HCT116 (cell line): ENCODE measurements around the gene WDR43. TPM values are rescaled to one million over a fixed set of nuclear protein-coding genes. Genes with fewer than 3 reads are reported as not detected.

Experiments used
- ATAC-seq: fragments of 200-7000 bp; cut with Tn5 transposase; 2 replicates; pipeline ENCODE4 v1.9.1; 2020; ENCODE audit warnings: mild to moderate bottlenecking, moderate library complexity
- BruUV-seq: library from RNA; stranded (reverse); fragments of 400-500 nt; replicated peaks from 2 replicates; lab custom pipeline; 2021; lab: Mats Ljungman, UMichigan
- CTCF ChIA-PET: fragments of 300-600 bp; sonication (Branson Sonifier 250); formaldehyde crosslinking; loops from one replicate; lab custom pipeline; 2021; ENCODE audit warnings: antibody characterized with exemption; lab: Charles Lee
- POLR2A ChIA-PET: fragments of 300-600, 350-600 bp; sonication (Branson Sonifier 250); formaldehyde crosslinking; loops from one replicate; lab custom pipeline; 2021; ENCODE audit warnings: antibody characterized with exemption; lab: Charles Lee
- RAD21 ChIA-PET, 2 experiments: fragments of 300-600 bp; sonication (Branson Sonifier 250); formaldehyde crosslinking; loops; one replicate each; lab custom pipeline; 2023; ENCODE audit warnings: low total read pairs in 2 of 2; ENCODE audit not compliant: uncharacterized antibody in 2 of 2, unreplicated experiment in 2 of 2, low non-redundant PET in 1 of 2; lab: Charles Lee
- DNase-seq: peaks from one replicate; pipeline ENCODE4 v3.0.0-alpha.2; 2010; ENCODE audit warnings: low read depth, low spot score
- H2AFZ ChIP-seq: fragments of 200-600 bp; shearing (Covaris generic), sonication (generic); 2 replicates; pipeline ENCODE4 v1.6.1; 2017; ENCODE audit warnings: low read depth, mixed run types, mixed read lengths, antibody characterized with exemption, low read length; ENCODE audit not compliant: poor library complexity, severe bottlenecking
- H3K27ac ChIP-seq: 2 replicates; pipeline ENCODE4 v1.5.1; 2012; ENCODE audit warnings: low read depth, low read length
- H3K27me3 ChIP-seq: fragments of 200-600 bp; sonication (generic); 2 replicates; pipeline ENCODE4 v1.6.1; 2016; ENCODE audit warnings: mixed run types, low read length, mixed read lengths; ENCODE audit not compliant: insufficient read depth
- H3K36me3 ChIP-seq, 2 experiments: fragments of 200-500 bp in 1 of 2; fragments of 200-600 bp in 1 of 2; sonication (Bioruptor generic) in 1 of 2; sonication (generic) in 1 of 2; 2 replicates each; pipeline versions ENCODE4 v1.5.1 to v1.6.1; 2014 to 2016; ENCODE audit warnings: low read length in 2 of 2, inconsistent platforms in 1 of 2, mixed read lengths in 1 of 2, mixed run types in 1 of 2; ENCODE audit not compliant: insufficient read depth in 2 of 2, control insufficient read depth in 1 of 2
- H3K4me1 ChIP-seq, 2 experiments: fragments of 200-600 bp in 1 of 2; sonication (generic) in 1 of 2; 2 replicates each; pipeline versions ENCODE4 v1.5.1 to v1.6.1; 2012 to 2017; ENCODE audit warnings: low read length in 2 of 2, inconsistent platforms in 1 of 2, mild to moderate bottlenecking in 1 of 2, mixed read lengths in 1 of 2, mixed run types in 1 of 2, moderate library complexity in 1 of 2; ENCODE audit not compliant: insufficient read depth in 2 of 2, control insufficient read depth in 1 of 2
- H3K4me2 ChIP-seq: fragments of 200-600 bp; sonication (generic); 2 replicates; pipeline ENCODE4 v1.6.1; 2017; ENCODE audit warnings: mixed run types, low read length, mixed read lengths
- H3K4me3 ChIP-seq, 2 experiments: fragments of 200-600 bp in 1 of 2; sonication (generic) in 1 of 2; replicated peaks in 1 of 2; 2 replicates each; pipeline ENCODE4 v1.5.1; 2011 to 2016; ENCODE audit warnings: low read length in 2 of 2, control low read depth in 1 of 2, low read depth in 1 of 2, mild to moderate bottlenecking in 1 of 2, mixed read lengths in 1 of 2, mixed run types in 1 of 2
- H3K79me2 ChIP-seq: fragments of 200-600 bp; sonication (generic); 2 replicates; pipeline ENCODE4 v1.6.1; 2017; ENCODE audit warnings: mild to moderate bottlenecking, mixed run types, low read length, moderate library complexity, mixed read lengths; ENCODE audit not compliant: insufficient read depth
- H3K9ac ChIP-seq: fragments of 200-600 bp; sonication (generic); 2 replicates; pipeline ENCODE4 v1.6.1; 2016; ENCODE audit warnings: low read length, mixed read lengths
- H3K9me2 ChIP-seq: fragments of 200-600 bp; sonication (generic), shearing (Covaris generic); 2 replicates; pipeline ENCODE4 v1.6.1; 2017; ENCODE audit warnings: mixed run types, mild to moderate bottlenecking, moderate library complexity; ENCODE audit not compliant: insufficient read depth
- H3K9me3 ChIP-seq, 2 experiments: fragments of 200-500 bp in 1 of 2; fragments of 200-600 bp in 1 of 2; sonication (Bioruptor generic) in 1 of 2; sonication (generic) in 1 of 2; 2 replicates each; pipeline ENCODE4 v1.6.1; 2014 to 2017; ENCODE audit warnings: low read length in 2 of 2, mixed read lengths in 2 of 2, inconsistent platforms in 1 of 2, low read depth in 1 of 2, mild to moderate bottlenecking in 1 of 2, mixed run types in 1 of 2, moderate library complexity in 1 of 2; ENCODE audit not compliant: control insufficient read depth in 1 of 2, insufficient read depth in 1 of 2
- H4K20me1 ChIP-seq: fragments of 200-600 bp; sonication (generic), shearing (Covaris generic); 2 replicates; pipeline ENCODE4 v1.6.1; 2017; ENCODE audit warnings: mixed run types, mild to moderate bottlenecking, moderate library complexity; ENCODE audit not compliant: insufficient read depth
- ATF3 ChIP-seq: IDR thresholded peaks from 2 replicates; pipeline ENCODE4 v1.6.1; 2012
- CBX3 ChIP-seq: IDR thresholded peaks from 2 replicates; pipeline ENCODE4 v1.6.1; 2012; ENCODE audit warnings: low read depth
- CEBPB ChIP-seq: IDR thresholded peaks from 2 replicates; pipeline ENCODE4 v1.6.1; 2012; ENCODE audit warnings: low read depth
- CTCF ChIP-seq, 3 experiments: fragments of 200-600 bp in 1 of 3; sonication (generic) in 1 of 3; IDR thresholded peaks in 2 of 3; conservative IDR thresholded peaks in 1 of 3; 2 replicates each; pipeline ENCODE4 v1.5.1; 2012 to 2017; ENCODE audit warnings: low read depth in 2 of 3, low read length in 2 of 3, antibody characterized with exemption in 1 of 3, borderline replicate concordance in 1 of 3, control low read depth in 1 of 3, mild to moderate bottlenecking in 1 of 3, mixed read lengths in 1 of 3, mixed run types in 1 of 3, moderate library complexity in 1 of 3; ENCODE audit not compliant: insufficient read depth in 1 of 3
- EGR1 ChIP-seq: IDR thresholded peaks from 2 replicates; pipeline ENCODE4 v1.6.1; 2012; ENCODE audit warnings: low read depth
- ELF1 ChIP-seq: IDR thresholded peaks from 2 replicates; pipeline ENCODE4 v1.6.1; 2012; ENCODE audit warnings: low read depth, borderline replicate concordance
- EZH2phosphoT487 ChIP-seq: fragments of 200-600 bp; IDR thresholded peaks from 2 replicates; pipeline ENCODE4 v1.6.1; 2018; ENCODE audit warnings: antibody characterized with exemption, borderline replicate concordance
- FOSL1 ChIP-seq: IDR thresholded peaks from 2 replicates; pipeline ENCODE4 v1.6.1; 2012; ENCODE audit warnings: low read depth
- JUND ChIP-seq: IDR thresholded peaks from 2 replicates; pipeline ENCODE4 v1.6.1; 2012
- MAX ChIP-seq: IDR thresholded peaks from 2 replicates; pipeline ENCODE4 v1.6.1; 2012
- POLR2A ChIP-seq: IDR thresholded peaks from 2 replicates; pipeline ENCODE4 v1.7.0; 2011; ENCODE audit warnings: borderline replicate concordance; ENCODE audit not compliant: insufficient read depth, insufficient read length; ENCODE audit errors: extremely low read depth
- POLR2AphosphoS5 ChIP-seq: IDR thresholded peaks from 2 replicates; pipeline ENCODE4 v1.6.1; 2011; ENCODE audit warnings: mild to moderate bottlenecking, low read depth, low read length, moderate library complexity
- RAD21 ChIP-seq: IDR thresholded peaks from 2 replicates; pipeline ENCODE4 v1.6.1; 2012; ENCODE audit warnings: low read depth, mild to moderate bottlenecking
- SP1 ChIP-seq: IDR thresholded peaks from 2 replicates; pipeline ENCODE4 v1.6.1; 2012; ENCODE audit warnings: low read depth
- SRF ChIP-seq: IDR thresholded peaks from 2 replicates; pipeline ENCODE4 v1.6.1; 2012; ENCODE audit warnings: low read depth
- ZFX ChIP-seq: fragments of 450-650 bp; IDR thresholded peaks from 2 replicates; pipeline ENCODE4 v1.6.1; 2017
- ZNF274 ChIP-seq: fragments of 200-500 bp; sonication (Bioruptor generic); IDR thresholded peaks from 2 replicates; pipeline ENCODE4 v1.6.1; 2014; ENCODE audit warnings: mild to moderate bottlenecking, low read depth, low read length, inconsistent platforms
- intact Hi-C: fragments of 100-400 bp; cut with micrococcal nuclease; formaldehyde crosslinking; loops from 2 replicates; pipeline ENCODE4 v1.10.0; 2022
- total RNA-seq: library from RNA; stranded (reverse); gene quantifications from one replicate; pipeline ENCODE4 v1.2.1, GENCODE V29; 2021; ENCODE audit not compliant: unreplicated experiment

The WDR43 gene
- total RNA-seq, 1 experiment from 2014 or later = 119 TPM

- Histone ChIP-seq H3K4me1 (peaks cover 0 to 7% of the 10 kb centered on the region in 2 experiments; a peak in 1 of 4 replicates), H3K9ac (no peak overlapping the region), H3K36me3 (no peaks in the 10 kb centered on the region), H3K27ac (no peak overlapping the region), H3K79me2 (no peaks in the 10 kb centered on the region), H2AFZ (no peak overlapping the region), H3K4me3 (no peak overlapping the region), H4K20me1 (no peaks in the 10 kb centered on the region), H3K4me2 (no peak overlapping the region), H3K9me3 (no peaks in the 10 kb centered on the region), H3K9me2 (no peaks in the 10 kb centered on the region), H3K27me3 (no peaks in the 10 kb centered on the region)
- TF ChIP-seq ZNF274 (no peak), CTCF (IDR thresholded peaks at IDR 0.05 in 2 of 3, conservative IDR thresholded peaks at IDR 0.05 in 1 of 3; ENCODE audit: borderline replicate concordance in 1 of 3, insufficient read depth in 1 of 3, low read depth in 2 of 3, low read length in 2 of 3) (no peak), RAD21 (no peak)
- ChIA-PET CTCF (no interaction called here), POLR2A (no interaction called here), RAD21 (no interaction called here)
- BruUV-seq = no TSS peak
- DNase-seq = no peak
- ATAC-seq = no peak
- intact Hi-C loops = no loop called here
These were observed 87.3 kb downstream of the WDR43 start for GRCh38 chr2:28981620-28982376.

GRCh38 chr2:28982381-28982950, 88.0 kb downstream of the WDR43 start:
- DNase-seq = no peak
- peaks cover 0 to 6% of the 10 kb centered on the region in 2 experiments; a peak in 1 of 4 replicates for H3K4me1 ChIP-seq
- intact Hi-C loops = no loop called here
- ChIA-PET RAD21 (no interaction called here), CTCF (no interaction called here), POLR2A (no interaction called here)
- no peak overlapping the region for H3K4me3 ChIP-seq
- H3K27ac ChIP-seq = no peak overlapping the region
- BruUV-seq = no TSS peak
- H3K36me3 ChIP-seq = no peaks in the 10 kb centered on the region
- no peak overlapping the region for H2AFZ ChIP-seq
- H3K79me2 ChIP-seq = no peaks in the 10 kb centered on the region
- no peak for ATAC-seq
- H3K9me3 ChIP-seq = no peaks in the 10 kb centered on the region
- no peaks in the 10 kb centered on the region for H4K20me1 ChIP-seq
- H3K9me2 ChIP-seq = no peaks in the 10 kb centered on the region
- H3K4me2 ChIP-seq = no peak overlapping the region
- H3K27me3 ChIP-seq = no peaks in the 10 kb centered on the region
- no peak overlapping the region for H3K9ac ChIP-seq
- TF ChIP-seq ZFX (no peak), SRF (no peak), CBX3 (no peak), POLR2A (no peak), ELF1 (no peak), EGR1 (no peak), JUND (no peak), RAD21 (no peak), MAX (no peak), EZH2phosphoT487 (no peak), CEBPB (no peak), ATF3 (no peak), POLR2AphosphoS5 (no peak), FOSL1 (no peak), SP1 (no peak)
